ENCODE data around the gene STRA6. TPM values are rescaled to one million over a fixed set of nuclear protein-coding genes. Genes with fewer than 3 reads are reported as not detected.

The STRA6 gene
- total RNA-seq, 4 donors from 2014 or later = 0.12 TPM; not detected in 3

DNA sequence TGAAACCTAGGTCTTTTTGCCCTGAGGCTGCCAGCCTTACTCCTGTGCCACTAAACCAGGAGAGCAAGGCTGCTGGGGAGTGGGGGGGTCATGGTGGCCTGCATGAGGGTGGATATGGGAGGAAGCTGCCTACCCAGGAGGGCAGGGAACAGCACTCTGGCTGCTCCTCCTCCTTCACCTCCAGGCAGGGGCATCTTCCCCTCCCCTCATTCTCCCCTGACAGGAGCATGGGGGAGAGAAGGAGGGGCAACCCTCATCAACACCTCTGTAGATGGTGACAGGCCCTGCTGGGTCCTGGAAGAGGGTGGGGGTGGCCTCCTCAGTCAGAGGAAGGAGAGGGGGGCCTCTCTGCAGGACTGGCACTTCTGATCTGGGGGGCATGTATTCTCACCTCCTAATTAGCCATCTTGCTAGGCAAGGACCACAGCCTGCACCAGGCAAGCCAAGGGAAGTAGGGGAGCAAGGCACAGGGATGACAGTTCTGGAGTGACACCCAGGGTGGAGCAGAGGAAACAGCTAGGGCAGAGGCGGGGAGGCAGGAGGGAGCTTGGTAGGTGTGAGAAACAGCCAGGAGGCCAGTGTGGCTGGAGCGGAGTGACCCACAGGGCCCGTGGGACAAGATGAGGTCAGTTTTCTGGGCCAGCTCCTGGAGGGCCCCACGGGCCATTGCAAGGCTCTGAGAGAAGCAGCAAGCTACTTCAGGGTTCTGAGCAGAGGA lies 38.5 kb upstream of the STRA6 start:
- Histone ChIP-seq H3K27me3 (peaks cover 18% of the 10 kb centered on the region), H3K9me3 (no peaks in the 10 kb centered on the region), H3K36me3 (no peaks in the 10 kb centered on the region), H3K4me1 (peaks cover 0 to 55% (median 24%) of the 10 kb centered on the region in 3 donors), H3K4me3 (no peak overlapping the region), H3K27ac (no peak overlapping the region)
- no peak for ATAC-seq
- 35 to 60% methylated on average over 2 of the region's 4 CpGs for WGBS, 2 donors (ENCODE audit: low coverage in 1 of 2)
- no peak for TF ChIP-seq POLR2A (IDR thresholded peaks at IDR 0.05)
- TF ChIP-seq EP300 (IDR thresholded peaks at IDR 0.05) = no peak
- TF ChIP-seq, protein P1, sequence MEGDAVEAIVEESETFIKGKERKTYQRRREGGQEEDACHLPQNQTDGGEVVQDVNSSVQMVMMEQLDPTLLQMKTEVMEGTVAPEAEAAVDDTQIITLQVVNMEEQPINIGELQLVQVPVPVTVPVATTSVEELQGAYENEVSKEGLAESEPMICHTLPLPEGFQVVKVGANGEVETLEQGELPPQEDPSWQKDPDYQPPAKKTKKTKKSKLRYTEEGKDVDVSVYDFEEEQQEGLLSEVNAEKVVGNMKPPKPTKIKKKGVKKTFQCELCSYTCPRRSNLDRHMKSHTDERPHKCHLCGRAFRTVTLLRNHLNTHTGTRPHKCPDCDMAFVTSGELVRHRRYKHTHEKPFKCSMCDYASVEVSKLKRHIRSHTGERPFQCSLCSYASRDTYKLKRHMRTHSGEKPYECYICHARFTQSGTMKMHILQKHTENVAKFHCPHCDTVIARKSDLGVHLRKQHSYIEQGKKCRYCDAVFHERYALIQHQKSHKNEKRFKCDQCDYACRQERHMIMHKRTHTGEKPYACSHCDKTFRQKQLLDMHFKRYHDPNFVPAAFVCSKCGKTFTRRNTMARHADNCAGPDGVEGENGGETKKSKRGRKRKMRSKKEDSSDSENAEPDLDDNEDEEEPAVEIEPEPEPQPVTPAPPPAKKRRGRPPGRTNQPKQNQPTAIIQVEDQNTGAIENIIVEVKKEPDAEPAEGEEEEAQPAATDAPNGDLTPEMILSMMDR (IDR thresholded peaks at IDR 0.05) = no peak
- TF ChIP-seq POLR2AphosphoS5 (IDR thresholded peaks at IDR 0.05) = no peak

DNA sequence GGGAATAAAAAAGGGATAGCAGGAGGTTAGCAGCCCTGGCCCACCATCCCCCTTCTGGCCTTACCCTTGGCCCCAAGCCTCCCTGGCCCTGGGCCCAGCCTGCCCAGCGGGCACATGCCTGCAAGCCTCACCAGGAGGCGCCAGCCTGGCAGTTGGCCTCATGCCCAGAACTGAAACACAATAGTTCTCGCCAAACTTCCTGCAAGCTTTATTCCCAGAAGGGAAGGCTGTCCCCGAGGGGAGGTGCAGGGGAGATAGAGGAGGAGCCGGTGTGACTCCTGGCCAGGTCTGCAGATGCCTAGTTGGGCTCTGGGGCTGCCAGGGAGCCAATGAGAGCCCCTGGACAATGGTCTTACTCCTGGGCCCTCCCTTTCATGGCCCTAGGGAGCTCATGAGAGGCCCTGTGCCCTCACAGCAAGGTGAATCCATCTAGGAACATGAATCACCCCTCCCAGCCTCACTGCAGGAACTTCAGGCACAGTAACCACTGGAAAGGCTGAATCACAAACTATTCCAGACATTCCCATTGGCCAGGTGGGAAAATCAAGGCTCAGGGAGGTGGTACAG lies 37.5 kb upstream of the STRA6 start:
- Histone ChIP-seq H3K9me3 (no peaks in the 10 kb centered on the region), H3K36me3 (no peaks in the 10 kb centered on the region), H3K27me3 (peaks cover 10% of the 10 kb centered on the region), H3K27ac (peak overlapping the region in 2 of 4 donors; percentile 2 to 45), H3K4me3 (no peak overlapping the region), H3K4me1 (peaks cover 0 to 45% (median 20%) of the 10 kb centered on the region in 3 donors)
- TF ChIP-seq POLR2A (IDR thresholded peaks at IDR 0.05) (no peak), POLR2AphosphoS5 (IDR thresholded peaks at IDR 0.05) (peak; percentile 77)
- TF ChIP-seq, protein P1 (IDR thresholded peaks at IDR 0.05) = peak in 3 of 4 experiments; percentile 50 to 53 (median 52)
- WGBS, 2 donors (ENCODE audit: low coverage in 1 of 2) = no CpG with 5 or more reads among the region's 5 CpGs
- ATAC-seq = peak; percentile 70

DNA sequence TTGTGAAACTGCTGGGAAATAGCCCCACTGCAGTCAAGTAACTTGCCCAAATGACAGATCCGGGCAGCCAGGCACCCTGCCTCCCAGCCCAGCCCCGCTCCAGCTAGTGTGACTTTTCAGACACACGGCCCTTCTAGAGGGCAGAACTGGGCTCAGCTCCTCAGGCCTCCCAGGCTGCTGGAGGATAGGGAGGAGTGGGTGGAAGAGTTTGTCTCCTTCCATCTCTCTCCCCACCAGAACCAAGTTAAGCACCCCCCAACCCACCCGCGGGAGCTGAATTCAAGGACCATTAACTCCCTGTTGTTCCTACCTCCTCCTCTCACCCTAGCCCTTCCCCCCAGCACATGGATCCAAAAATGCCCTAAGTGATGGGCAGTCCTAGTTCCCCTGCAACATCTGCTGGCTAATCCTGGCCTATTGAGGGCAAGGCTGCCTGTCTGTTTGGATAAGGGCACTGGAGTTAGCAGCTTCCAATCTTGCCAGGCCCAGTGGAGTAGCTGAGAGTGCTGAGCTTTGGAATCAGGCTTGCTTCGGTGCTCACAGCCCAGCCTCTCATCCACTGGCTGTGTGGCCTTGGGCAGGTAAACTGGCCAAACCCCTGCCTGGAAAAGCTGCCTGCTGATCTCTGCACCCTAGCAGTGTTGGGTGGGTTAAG lies 36.6 kb upstream of the STRA6 start:
- ATAC-seq = no peak
- Histone ChIP-seq H3K27ac (peak overlapping the region in 1 of 4 donors; percentile 29), H3K4me3 (no peak overlapping the region), H3K4me1 (peaks cover 0 to 45% (median 20%) of the 10 kb centered on the region in 3 donors), H3K9me3 (no peaks in the 10 kb centered on the region), H3K36me3 (no peaks in the 10 kb centered on the region), H3K27me3 (peaks cover under 1% of the 10 kb centered on the region)
- 80% methylated on average over 1 of the region's 6 CpGs; no CpG with 5 or more reads in 1 of the 2 donors for whole genome bisulfite sequencing, 2 donors (ENCODE audit: low coverage in 1 of 2)
- no peak for TF ChIP-seq POLR2A (IDR thresholded peaks at IDR 0.05)
- no peak for TF ChIP-seq POLR2AphosphoS5 (IDR thresholded peaks at IDR 0.05)
- no peak for TF ChIP-seq EP300 (IDR thresholded peaks at IDR 0.05)
- TF ChIP-seq, protein P1 (IDR thresholded peaks at IDR 0.05) = no peak

DNA sequence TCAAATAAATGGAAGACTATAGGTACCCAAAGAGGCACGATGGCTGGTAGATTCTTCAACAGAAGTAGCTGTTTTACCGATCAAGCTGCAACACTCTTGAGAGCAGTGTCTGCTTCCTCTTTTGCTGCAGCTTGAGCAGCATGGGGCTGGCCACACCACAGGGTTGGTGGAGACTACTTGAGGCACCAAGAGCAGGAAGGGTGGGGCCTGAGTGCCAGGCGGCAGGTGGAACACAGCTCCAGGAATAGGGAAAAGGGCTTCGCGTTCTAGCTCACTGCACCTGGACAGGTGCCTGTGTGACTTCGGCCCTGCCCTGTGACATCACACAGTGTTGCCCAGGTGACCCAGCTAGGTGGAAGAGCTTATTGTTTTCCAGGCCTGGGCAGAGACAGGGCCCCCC lies 33.4 kb upstream of the STRA6 start, which contains the start of gene CCDC33:
CCDC33 (plus strand) TSS at position 365 of the 400 bp plus-strand sequence. CDS start 394 bp downstream, outside the sequence.
- 71 to 97% methylated on average over 2 to 3 of the region's 6 CpGs for WGBS, 2 donors (ENCODE audit: low coverage in 1 of 2)
- no peak for TF ChIP-seq POLR2AphosphoS5 (IDR thresholded peaks at IDR 0.05)
- no peak for TF ChIP-seq EP300 (IDR thresholded peaks at IDR 0.05)
- no peak for TF ChIP-seq POLR2A (IDR thresholded peaks at IDR 0.05)
- TF ChIP-seq, protein P1 (IDR thresholded peaks at IDR 0.05) = no peak
- no peak for ATAC-seq

More for the DNA sequence above, 33.4 kb upstream of the STRA6 start, which contains the start of gene CCDC33:
- Histone ChIP-seq H3K27ac (no peak within 1 kb of the TSS), H3K4me3 (no peak within 1 kb of the TSS), H3K9me3 (no peaks in the 10 kb centered on the region), H3K27me3 (no peaks in the 10 kb centered on the region), H3K36me3 (no peaks in the 10 kb centered on the region), H3K4me1 (peaks cover 0 to 21% (median 11%) of the 10 kb centered on the region in 3 donors)
